Activated T-cell treated with anti-CD3 and anti-CD28 coated beads for 1 hour (primary cell): ENCODE data around the gene CCER1.

Source experiments
- DNase-seq: peaks from one replicate; pipeline ENCODE4 v3.0.0-alpha.2; 2020; ENCODE audit warnings: low read depth

CCER1 gene

GRCh38 chr12:90920222-90920621 lies 34.8 kb downstream of the CCER1 start:
- no peak for DNase-seq

GRCh38 chr12:90917431-90917830 lies 37.5 kb downstream of the CCER1 start:
- DNase-seq = no peak

GRCh38 chr12:90916516-90916915 lies 38.5 kb downstream of the CCER1 start:
- DNase-seq = no peak

- no peak for DNase-seq
These were observed 39.6 kb downstream of the CCER1 start for GRCh38 chr12:90915353-90915752.

- no peak for DNase-seq
These were observed 44.0 kb downstream of the CCER1 start for GRCh38 chr12:90910958-90911357.

GRCh38 chr12:90909069-90909770 lies 45.8 kb downstream of the CCER1 start:
- no peak for DNase-seq

- DNase-seq = no peak
These were observed 46.5 kb downstream of the CCER1 start for GRCh38 chr12:90908465-90908864.

GRCh38 chr12:90905691-90906370 lies 49.1 kb downstream of the CCER1 start:
- DNase-seq = no peak

- DNase-seq = no peak
These were observed 52.4 kb downstream of the CCER1 start for GRCh38 chr12:90902596-90902995.
